WTC11 (cell line): Measurements from ENCODE around the gene RHBDD1. TPM values are rescaled to one million over a fixed set of nuclear protein-coding genes. Genes with fewer than 3 reads are reported as not detected.

Experiments
- ATAC-seq: fragments of 200-7000 bp; cut with Tn5 transposase; 2 replicates; pipeline ENCODE4 v1.10.0; 2021; ENCODE audit warnings: mild to moderate bottlenecking, moderate library complexity
- CTCF ChIA-PET: fragments of 300-600 bp; sonication (Branson Sonifier 250); formaldehyde crosslinking; loops from one replicate; lab custom pipeline; 2021; ENCODE audit warnings: antibody characterized with exemption; lab: Charles Lee
- POLR2A ChIA-PET: fragments of 350-600 bp; sonication (Branson Sonifier 250); formaldehyde crosslinking; loops from one replicate; lab custom pipeline; 2021; ENCODE audit warnings: antibody characterized with exemption; lab: Charles Lee
- DNase-seq: peaks from one replicate; pipeline ENCODE4 v3.0.0; 2021; ENCODE audit warnings: low spot score
- H3K27ac Mint-ChIP-seq: 2 replicates; pipeline ENCODE4 v1.8.0; 2021; ENCODE audit warnings: mixed read lengths
- H3K27me3 Mint-ChIP-seq: 2 replicates; pipeline ENCODE4 v1.8.0; 2021; ENCODE audit warnings: low read depth, mild to moderate bottlenecking, moderate library complexity, mixed read lengths
- H3K36me3 Mint-ChIP-seq: 2 replicates; pipeline ENCODE4 v1.8.0; 2021; ENCODE audit warnings: mixed read lengths
- H3K4me1 Mint-ChIP-seq: 2 replicates; pipeline ENCODE4 v1.8.0; 2022; ENCODE audit warnings: mixed read lengths
- H3K4me3 Mint-ChIP-seq: 2 replicates; pipeline ENCODE4 v1.8.0; 2021; ENCODE audit warnings: mild to moderate bottlenecking, moderate library complexity, mixed read lengths
- H3K9me3 Mint-ChIP-seq: 2 replicates; pipeline ENCODE4 v1.8.0; 2021; ENCODE audit warnings: mixed read lengths
- AFF4 ChIP-seq: sonication (generic); formaldehyde crosslinking; IDR thresholded peaks from 2 replicates; pipeline ENCODE4 v1.8.1; 2023; ENCODE audit warnings: mild to moderate bottlenecking, missing genetic modification reagents, borderline replicate concordance
- ATF2 ChIP-seq: sonication (generic); formaldehyde crosslinking; IDR thresholded peaks from 2 replicates; pipeline ENCODE4 v1.8.1; 2022; ENCODE audit warnings: low read depth, missing genetic modification reagents, borderline replicate concordance
- CREB1 ChIP-seq: sonication (generic); formaldehyde crosslinking; IDR thresholded peaks from 2 replicates; pipeline ENCODE4 v1.8.0; 2023; ENCODE audit warnings: mild to moderate bottlenecking, missing genetic modification reagents
- ELF4 ChIP-seq: sonication (generic); formaldehyde crosslinking; IDR thresholded peaks from 2 replicates; pipeline ENCODE4 v1.8.1; 2022; ENCODE audit warnings: low read depth, mild to moderate bottlenecking, moderate library complexity, missing genetic modification reagents
- ERG ChIP-seq: fragments of 250-450 bp; sonication (Bioruptor Pico); IDR thresholded peaks from 2 replicates; pipeline ENCODE4 v1.8.0; 2021; ENCODE audit warnings: mild to moderate bottlenecking
- IRF2 ChIP-seq: sonication (generic); formaldehyde crosslinking; IDR thresholded peaks from 2 replicates; pipeline ENCODE4 v1.8.0; 2022; ENCODE audit warnings: low read depth, missing genetic modification reagents, borderline replicate concordance
- KAT7 ChIP-seq: sonication (generic); formaldehyde crosslinking; IDR thresholded peaks from 2 replicates; pipeline ENCODE4 v1.8.1; 2023; ENCODE audit warnings: missing genetic modification reagents, mild to moderate bottlenecking, borderline replicate concordance
- MYBL2 ChIP-seq: sonication (generic); formaldehyde crosslinking; IDR thresholded peaks from 2 replicates; pipeline ENCODE4 v1.8.1; 2023; ENCODE audit warnings: mild to moderate bottlenecking, moderate library complexity, missing genetic modification reagents
- NFE2L1 ChIP-seq: sonication (generic); formaldehyde crosslinking; IDR thresholded peaks from 2 replicates; pipeline ENCODE4 v1.8.1; 2023; ENCODE audit warnings: missing genetic modification reagents
- NFYB ChIP-seq: sonication (generic); formaldehyde crosslinking; conservative IDR thresholded peaks from 2 replicates; pipeline ENCODE4 v1.8.0; 2022; ENCODE audit warnings: low read depth, missing genetic modification reagents
- NR2C2 ChIP-seq: sonication (generic); formaldehyde crosslinking; IDR thresholded peaks from 2 replicates; pipeline ENCODE4 v1.8.0; 2022; ENCODE audit warnings: mild to moderate bottlenecking, missing genetic modification reagents
- RELA ChIP-seq: sonication (generic); formaldehyde crosslinking; IDR thresholded peaks from 2 replicates; pipeline ENCODE4 v1.8.1; 2022; ENCODE audit warnings: missing genetic modification reagents, mild to moderate bottlenecking, borderline replicate concordance
- SMAD3 ChIP-seq: sonication (generic); formaldehyde crosslinking; IDR thresholded peaks from 2 replicates; pipeline ENCODE4 v1.8.0; 2022; ENCODE audit warnings: missing genetic modification reagents, mild to moderate bottlenecking, borderline replicate concordance
- ZBTB21 ChIP-seq: sonication (generic); formaldehyde crosslinking; IDR thresholded peaks from 2 replicates; pipeline ENCODE4 v1.8.1; 2023; ENCODE audit warnings: mild to moderate bottlenecking, missing genetic modification reagents, borderline replicate concordance
- ZNF263 ChIP-seq: sonication (generic); formaldehyde crosslinking; IDR thresholded peaks from 2 replicates; pipeline ENCODE4 v1.8.1; 2022; ENCODE audit warnings: low read depth, mild to moderate bottlenecking, moderate library complexity, missing genetic modification reagents
- ZNF317 ChIP-seq: sonication (generic); formaldehyde crosslinking; IDR thresholded peaks from 2 replicates; pipeline ENCODE4 v1.8.1; 2023; ENCODE audit warnings: low read depth, mild to moderate bottlenecking, moderate library complexity, missing genetic modification reagents, borderline replicate concordance
- ZNF396 ChIP-seq: fragments of 250-450 bp; sonication (Bioruptor Pico); IDR thresholded peaks from 2 replicates; pipeline ENCODE4 v1.8.0; 2021; ENCODE audit warnings: mild to moderate bottlenecking, moderate library complexity, borderline replicate concordance
- total RNA-seq: library from RNA; stranded (reverse); gene quantifications from 3 replicates; pipeline ENCODE4 v1.2.3, GENCODE V29; 2021
- TF ChIP-seq, protein P1 (sequence below): sonication (generic); formaldehyde crosslinking; IDR thresholded peaks from 2 replicates; pipeline ENCODE4 v1.8.1; 2023; ENCODE audit warnings: mild to moderate bottlenecking, missing genetic modification reagents
- TF ChIP-seq, protein P2 (sequence below): fragments of 250-450 bp; sonication (Bioruptor Pico); IDR thresholded peaks from 2 replicates; pipeline ENCODE4 v1.9.0; 2021; ENCODE audit warnings: moderate library complexity, mild to moderate bottlenecking, inconsistent platforms, borderline replicate concordance
- TF ChIP-seq, protein P3 (sequence below): sonication (generic); formaldehyde crosslinking; IDR thresholded peaks from 2 replicates; pipeline ENCODE4 v1.8.1; 2023; ENCODE audit warnings: mild to moderate bottlenecking, missing genetic modification reagents, moderate library complexity
- TF ChIP-seq, protein P4 (sequence below): fragments of 200-600 bp; IDR thresholded peaks from 2 replicates; pipeline ENCODE4 v1.8.0; 2022; ENCODE audit warnings: antibody characterized with exemption

RHBDD1 gene
- total RNA-seq, 1 experiment from 2014 or later, result 25.7 TPM

GRCh38 chr2:227020416-227020815, 184.6 kb downstream of the RHBDD1 start:
- Mint-ChIP-seq H3K4me1 (0 out of 2 replicates have a peak, but pooled peaks cover 5% of the 10 kb centered on the region), H3K9me3 (peaks cover 12% of the 10 kb centered on the region), H3K27me3 (no peaks in the 10 kb centered on the region), H3K36me3 (peaks cover 4% of the 10 kb centered on the region; the same call in 1 of the 2 replicates), H3K4me3 (no peak overlapping the region), H3K27ac (no peak overlapping the region)
- ChIA-PET POLR2A (no interaction called here), CTCF (no interaction called here)
- TF ChIP-seq SMAD3 (CRISPR knock-in tag), result no peak
- TF ChIP-seq AFF4 (CRISPR knock-in tag), result no peak
- TF ChIP-seq ZNF263, result no peak
- DNase-seq (no peak), ATAC-seq (no peak)

DNA sequence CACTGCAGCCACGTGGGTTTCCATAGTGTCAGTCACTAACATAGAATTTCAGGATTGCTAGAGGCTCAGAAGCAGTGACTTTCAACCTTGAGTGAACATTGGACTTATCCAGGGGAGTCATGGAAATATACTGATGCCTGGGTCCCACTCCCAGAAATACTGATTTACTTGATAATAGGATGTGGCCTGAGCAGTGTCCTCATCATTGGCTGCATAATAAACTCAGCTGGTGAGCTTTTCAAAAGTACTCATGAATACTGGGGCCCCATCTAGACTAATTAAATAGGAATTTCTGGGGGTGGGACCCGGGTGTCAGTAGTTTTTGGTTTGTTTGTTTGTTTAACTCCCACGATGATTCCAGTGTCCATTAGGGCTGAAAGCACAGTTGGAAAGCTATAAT, 186.8 kb downstream of the RHBDD1 start:
- Mint-ChIP-seq H3K4me1 (0 out of 2 replicates have a peak, but pooled peaks cover 5% of the 10 kb centered on the region), H3K9me3 (peaks cover 12% of the 10 kb centered on the region), H3K27ac (no peak overlapping the region), H3K27me3 (no peaks in the 10 kb centered on the region), H3K4me3 (no peak overlapping the region), H3K36me3 (peaks cover 4% of the 10 kb centered on the region; the same call in 1 of the 2 replicates)
- TF ChIP-seq NFE2L1 (no peak), KAT7 (CRISPR knock-in tag) (no peak), ELF4 (CRISPR knock-in tag) (no peak), NR2C2 (no peak), ZNF317 (CRISPR knock-in tag) (no peak), MYBL2 (CRISPR knock-in tag) (no peak), CREB1 (CRISPR knock-in tag) (no peak), ZNF396 (no peak), RELA (CRISPR knock-in tag) (no peak), ZBTB21 (CRISPR knock-in tag) (no peak), IRF2 (no peak), NFYB (CRISPR knock-in tag) (no peak), ERG (no peak), ATF2 (no peak)
- TF ChIP-seq, protein P1, sequence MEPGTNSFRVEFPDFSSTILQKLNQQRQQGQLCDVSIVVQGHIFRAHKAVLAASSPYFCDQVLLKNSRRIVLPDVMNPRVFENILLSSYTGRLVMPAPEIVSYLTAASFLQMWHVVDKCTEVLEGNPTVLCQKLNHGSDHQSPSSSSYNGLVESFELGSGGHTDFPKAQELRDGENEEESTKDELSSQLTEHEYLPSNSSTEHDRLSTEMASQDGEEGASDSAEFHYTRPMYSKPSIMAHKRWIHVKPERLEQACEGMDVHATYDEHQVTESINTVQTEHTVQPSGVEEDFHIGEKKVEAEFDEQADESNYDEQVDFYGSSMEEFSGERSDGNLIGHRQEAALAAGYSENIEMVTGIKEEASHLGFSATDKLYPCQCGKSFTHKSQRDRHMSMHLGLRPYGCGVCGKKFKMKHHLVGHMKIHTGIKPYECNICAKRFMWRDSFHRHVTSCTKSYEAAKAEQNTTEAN (CRISPR knock-in tag), result no peak
- TF ChIP-seq, protein P2, sequence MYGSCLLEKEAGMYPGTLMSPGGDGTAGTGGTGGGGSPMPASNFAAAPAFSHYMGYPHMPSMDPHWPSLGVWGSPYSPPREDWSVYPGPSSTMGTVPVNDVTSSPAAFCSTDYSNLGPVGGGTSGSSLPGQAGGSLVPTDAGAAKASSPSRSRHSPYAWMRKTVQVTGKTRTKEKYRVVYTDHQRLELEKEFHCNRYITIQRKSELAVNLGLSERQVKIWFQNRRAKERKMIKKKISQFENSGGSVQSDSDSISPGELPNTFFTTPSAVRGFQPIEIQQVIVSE (CRISPR knock-in tag), result no peak
- TF ChIP-seq, protein P3, sequence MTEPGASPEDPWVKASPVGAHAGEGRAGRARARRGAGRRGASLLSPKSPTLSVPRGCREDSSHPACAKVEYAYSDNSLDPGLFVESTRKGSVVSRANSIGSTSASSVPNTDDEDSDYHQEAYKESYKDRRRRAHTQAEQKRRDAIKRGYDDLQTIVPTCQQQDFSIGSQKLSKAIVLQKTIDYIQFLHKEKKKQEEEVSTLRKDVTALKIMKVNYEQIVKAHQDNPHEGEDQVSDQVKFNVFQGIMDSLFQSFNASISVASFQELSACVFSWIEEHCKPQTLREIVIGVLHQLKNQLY (CRISPR knock-in tag), result no peak
- TF ChIP-seq, protein P4, sequence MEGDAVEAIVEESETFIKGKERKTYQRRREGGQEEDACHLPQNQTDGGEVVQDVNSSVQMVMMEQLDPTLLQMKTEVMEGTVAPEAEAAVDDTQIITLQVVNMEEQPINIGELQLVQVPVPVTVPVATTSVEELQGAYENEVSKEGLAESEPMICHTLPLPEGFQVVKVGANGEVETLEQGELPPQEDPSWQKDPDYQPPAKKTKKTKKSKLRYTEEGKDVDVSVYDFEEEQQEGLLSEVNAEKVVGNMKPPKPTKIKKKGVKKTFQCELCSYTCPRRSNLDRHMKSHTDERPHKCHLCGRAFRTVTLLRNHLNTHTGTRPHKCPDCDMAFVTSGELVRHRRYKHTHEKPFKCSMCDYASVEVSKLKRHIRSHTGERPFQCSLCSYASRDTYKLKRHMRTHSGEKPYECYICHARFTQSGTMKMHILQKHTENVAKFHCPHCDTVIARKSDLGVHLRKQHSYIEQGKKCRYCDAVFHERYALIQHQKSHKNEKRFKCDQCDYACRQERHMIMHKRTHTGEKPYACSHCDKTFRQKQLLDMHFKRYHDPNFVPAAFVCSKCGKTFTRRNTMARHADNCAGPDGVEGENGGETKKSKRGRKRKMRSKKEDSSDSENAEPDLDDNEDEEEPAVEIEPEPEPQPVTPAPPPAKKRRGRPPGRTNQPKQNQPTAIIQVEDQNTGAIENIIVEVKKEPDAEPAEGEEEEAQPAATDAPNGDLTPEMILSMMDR, result no peak
- CTCF ChIA-PET, result no interaction called here
- POLR2A ChIA-PET, result no interaction called here
- no peak for ATAC-seq
- DNase-seq, result no peak
